Occipital lobe (tissue), 2 donors: ENCODE results near the gene NR2F2. TPM values are rescaled to one million over a fixed set of nuclear protein-coding genes. Genes with fewer than 3 reads are reported as not detected.

Experiments used
- DNase-seq: peaks from one replicate; lab custom pipeline; 2025; lab: John Stamatoyannopoulos, UW
- total RNA-seq: library from RNA; depleted of rRNA; stranded (reverse); fragments of >200 nt; gene quantifications from one replicate; pipeline ENCODE4 v1.2.3, GENCODE V29; 2014

Gene NR2F2
- total RNA-seq, result 4.1 TPM

DNA sequence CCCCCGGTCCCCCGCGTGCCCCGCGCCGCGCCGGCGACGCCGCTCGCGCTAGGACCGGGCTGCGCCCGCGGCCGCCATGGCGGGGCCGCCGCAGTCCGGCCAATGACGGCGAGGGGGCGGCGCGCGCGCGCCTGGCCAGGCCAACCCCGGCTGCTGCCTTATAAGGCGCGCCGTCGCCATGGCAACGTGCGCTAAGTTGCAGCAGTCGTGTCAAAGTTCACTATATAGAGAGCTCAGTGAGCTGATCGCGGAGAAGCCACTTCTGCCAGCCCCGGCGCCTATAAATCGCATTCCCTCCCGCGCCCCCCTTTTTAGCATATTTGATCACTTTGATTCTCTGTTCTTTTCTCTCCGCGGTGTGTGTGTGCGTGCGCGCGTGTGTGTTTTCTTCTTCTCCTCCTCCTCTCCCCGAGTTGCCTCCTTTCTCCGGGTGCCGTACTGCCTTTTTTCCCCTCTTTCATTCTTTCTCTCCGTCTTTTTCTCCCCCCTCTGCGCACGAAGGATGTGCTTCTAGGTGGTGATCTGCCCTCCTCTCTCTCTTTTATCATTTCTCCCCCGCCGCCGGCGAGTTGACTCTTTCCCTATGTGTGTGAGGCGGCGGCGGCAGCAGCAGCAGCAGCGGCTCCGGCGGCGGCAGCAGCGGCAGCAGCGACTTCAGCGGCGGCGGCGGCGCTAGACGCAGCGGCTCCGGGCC is at the start of gene NR2F2:
NR2F2 (plus strand) TSS at position 251 of the 694 bp plus-strand sequence. CDS start 1,406 bp downstream, outside the sequence.
- peak; percentile 69 for DNase-seq

DNA sequence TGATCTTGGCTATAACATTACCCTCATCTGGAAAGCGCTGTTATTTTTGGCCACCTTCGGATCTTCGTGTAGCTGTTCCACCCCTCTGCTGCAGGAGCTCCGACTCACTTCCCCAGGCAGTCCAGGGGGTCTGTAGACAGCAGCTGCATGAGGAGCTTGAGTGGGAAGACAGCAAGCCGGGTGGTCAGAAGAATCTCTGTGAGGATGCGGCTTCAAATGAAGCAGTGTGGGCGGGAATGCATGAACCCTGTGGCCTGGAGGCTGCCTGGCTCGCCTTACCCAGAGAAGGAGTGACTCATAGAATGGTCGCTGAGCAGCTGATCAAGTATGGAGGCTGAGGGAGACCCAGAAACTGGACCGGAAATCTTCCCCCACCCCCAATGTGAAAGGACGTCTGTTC is 45.2 kb upstream of the NR2F2 start:
- DNase-seq, result no peak

DNA sequence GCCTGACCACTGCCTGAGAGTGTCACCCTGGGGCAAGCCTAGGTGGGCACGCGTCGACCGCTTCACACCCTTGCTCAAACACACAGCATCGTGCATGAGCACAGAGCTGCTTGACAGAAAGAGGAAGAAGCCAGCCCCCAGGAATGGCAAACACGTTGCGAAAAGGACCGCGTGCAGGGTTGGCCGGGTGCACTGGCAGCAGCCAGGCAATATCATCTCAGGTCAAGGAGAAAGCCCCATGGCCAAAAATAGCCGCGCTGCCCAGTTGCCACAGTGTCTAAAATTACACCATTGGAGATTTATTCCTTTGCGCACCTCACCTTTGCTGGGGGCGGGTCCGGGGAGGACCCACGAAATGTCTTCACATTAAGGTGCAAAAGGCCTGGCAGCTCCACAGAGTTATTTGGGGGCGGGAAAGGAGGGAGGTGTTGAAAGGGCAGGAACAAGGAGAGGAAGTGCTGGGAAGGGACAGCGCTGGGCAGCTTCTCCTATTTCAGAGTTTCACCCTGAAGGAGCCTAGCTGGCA is 44.7 kb upstream of the NR2F2 start:
- DNase-seq, result no peak

DNA sequence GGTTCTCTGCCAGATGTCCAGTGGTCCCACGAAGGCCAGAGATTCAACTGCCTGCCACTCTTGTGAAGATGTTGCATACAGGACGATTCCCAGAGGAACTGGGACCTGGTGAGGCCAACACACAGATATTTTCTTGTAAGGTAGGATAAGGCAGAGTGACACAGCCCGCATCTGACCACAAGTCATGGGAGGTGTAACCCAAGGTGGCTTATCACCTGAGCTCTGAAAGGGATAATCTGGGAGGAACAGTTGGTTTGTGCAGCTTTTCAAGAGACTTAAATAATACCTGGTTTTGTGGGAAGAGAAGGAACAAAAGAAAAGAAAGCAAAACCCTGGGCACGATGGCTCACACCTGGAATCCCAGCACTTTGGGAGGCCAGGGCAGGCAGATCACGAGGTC is 39.8 kb upstream of the NR2F2 start:
- DNase-seq, result no peak

DNA sequence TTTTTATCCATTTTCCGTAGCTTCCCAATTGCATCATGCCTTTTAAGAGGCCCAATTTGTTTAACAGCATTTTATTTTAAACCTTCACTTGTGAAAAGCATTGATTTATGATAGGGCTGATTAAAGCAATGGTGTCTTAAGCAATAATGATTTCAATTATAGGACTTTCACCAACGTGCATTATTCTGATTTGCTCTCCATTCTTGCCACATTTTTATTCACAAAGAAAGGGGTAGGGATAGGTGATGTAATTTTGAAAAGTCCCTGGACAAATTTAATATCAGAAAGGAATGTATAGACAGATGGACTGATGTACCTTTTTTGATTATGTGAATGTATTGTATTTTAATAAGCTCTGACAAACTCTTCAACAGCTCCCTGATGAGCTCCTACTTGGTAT is 37.9 kb upstream of the NR2F2 start:
- no peak for DNase-seq

DNA sequence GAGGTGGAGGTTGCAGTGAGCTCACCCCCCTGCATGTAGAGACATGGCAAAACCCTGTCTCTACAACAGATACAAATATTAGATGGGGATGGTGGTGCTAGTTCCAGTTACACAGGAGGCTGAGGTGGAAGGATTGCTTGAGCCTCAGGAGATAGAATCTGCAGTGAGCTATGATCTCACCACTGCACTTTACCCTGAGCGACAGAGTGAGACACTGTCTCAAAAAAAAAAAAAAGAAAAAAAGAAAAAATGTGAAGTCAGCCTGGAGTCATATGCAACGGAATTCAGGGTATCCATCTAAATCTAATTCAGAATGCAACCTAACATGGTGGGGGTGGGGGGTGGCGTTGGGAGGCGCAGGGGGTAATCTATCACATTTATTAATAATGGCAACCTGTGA is 37.1 kb upstream of the NR2F2 start:
- DNase-seq, result no peak

DNA sequence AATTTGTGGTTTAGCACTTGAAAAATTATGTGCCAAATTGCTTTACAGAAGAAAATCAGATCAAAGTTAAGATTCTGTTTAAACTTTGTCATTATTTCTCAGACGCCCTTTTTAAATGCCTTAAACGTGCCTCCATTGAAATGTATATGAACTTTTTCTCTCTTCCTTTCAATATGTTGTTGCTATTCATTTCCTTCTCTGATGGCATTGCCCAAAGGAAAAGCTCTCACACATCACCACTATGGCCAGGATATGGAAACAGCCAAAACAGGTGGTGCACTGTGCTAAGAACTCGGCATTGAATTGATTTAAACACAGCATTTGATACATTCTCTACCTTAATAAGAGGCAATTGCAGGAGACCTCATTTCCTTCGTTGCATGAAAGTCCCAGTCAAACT is 35.7 kb upstream of the NR2F2 start:
- DNase-seq, result no peak

DNA sequence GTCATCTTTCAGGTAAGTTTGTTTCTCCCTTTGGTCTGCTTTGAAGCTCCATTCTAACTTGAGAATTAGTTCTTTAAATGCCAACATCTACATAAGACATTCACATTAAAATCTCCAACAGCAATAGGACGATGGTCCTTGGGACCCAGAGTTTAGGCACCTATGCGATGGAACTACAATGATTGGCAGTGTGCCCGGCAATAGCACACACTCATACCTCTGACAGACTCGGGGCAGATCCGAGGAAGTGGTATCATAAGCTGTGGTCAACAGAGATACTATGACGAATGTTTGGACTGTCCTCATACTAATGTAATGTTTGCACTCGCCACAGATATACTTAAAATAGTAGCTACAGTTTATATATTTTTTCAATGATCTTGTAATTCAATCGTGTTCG is 34.2 kb upstream of the NR2F2 start:
- DNase-seq, result no peak

DNA sequence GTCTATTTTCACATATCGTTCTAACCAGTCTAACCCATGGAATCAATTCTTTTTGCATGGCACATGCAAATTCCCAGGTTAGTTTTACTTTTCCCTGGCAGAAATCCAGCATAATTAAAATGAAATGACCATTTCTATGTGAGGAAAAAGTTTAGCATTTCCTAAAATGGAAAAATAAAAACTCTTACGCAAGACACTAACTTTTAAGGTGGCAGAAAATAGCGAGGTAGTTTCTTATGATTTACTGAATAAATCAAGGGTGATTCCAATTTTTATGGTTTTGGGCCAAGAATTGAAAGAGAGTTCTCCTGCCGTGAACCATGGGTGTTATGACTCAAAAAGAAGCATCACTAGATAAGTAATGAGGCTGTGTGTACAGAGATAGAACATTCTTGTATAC is 32.7 kb upstream of the NR2F2 start:
- no peak for DNase-seq

DNA sequence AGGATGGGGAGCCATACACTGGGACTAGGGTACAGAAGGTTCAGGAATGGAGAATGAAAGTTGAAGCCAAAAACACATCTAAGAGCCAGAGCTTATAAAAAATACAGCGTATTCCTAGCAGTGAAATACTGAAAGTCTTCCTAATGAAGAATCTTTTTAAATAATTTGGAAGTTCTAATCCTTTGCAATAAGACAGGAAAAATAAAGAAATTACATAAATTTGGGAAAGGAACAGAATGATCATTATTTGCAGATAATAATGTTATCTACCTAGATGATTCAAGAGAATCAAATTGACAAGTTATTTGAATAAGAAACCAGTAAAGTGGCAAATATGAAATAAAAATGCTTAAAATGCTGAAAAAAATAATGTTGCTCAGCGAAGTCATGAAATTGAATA is 32.3 kb upstream of the NR2F2 start:
- no peak for DNase-seq

DNA sequence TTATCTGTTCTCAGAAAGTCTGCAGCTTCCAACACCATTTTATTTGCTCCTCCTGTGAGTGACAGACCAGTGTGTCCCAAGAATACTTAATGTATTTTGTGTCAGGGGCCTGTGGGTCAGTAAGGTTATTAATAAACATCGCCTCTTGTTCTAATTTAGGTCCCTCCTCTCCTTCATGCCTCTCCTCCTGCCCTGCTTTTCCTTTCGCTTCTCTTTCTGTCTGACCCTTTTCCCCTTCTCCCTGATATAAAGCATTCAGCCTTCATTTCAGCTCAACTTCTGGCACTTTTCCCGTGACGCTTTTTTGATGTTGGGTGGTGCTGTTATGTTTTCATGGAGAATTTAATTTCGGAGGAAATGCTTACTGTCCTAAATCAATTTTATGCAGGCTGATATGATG is 29.7 kb upstream of the NR2F2 start:
- DNase-seq, result no peak

DNA sequence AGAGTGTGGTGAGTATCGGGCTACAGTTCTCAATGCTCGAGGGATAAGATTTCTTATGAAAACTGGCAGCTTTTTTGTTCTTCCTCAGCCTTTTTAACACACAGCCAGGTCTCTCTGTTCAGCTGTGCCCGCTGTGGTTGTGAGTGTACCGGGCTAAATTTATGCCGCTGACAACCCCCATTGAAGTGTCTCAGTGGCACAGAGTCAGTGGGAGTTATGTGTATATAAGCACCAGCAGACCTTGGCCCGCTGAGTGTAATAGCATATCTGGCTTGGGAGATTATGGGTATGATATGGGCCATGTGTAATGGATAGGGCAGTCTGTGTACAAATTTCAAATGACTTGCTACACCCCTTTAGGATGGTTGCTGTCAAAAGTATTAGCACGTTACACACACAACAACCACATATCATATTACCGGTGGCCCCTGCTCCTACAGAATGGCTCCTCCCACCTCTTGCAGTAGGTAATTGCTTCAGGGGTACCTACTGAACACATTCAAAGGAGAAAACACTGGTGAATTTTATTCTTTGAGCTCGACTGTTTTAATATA is 26.9 kb upstream of the NR2F2 start:
- DNase-seq, result no peak

DNA sequence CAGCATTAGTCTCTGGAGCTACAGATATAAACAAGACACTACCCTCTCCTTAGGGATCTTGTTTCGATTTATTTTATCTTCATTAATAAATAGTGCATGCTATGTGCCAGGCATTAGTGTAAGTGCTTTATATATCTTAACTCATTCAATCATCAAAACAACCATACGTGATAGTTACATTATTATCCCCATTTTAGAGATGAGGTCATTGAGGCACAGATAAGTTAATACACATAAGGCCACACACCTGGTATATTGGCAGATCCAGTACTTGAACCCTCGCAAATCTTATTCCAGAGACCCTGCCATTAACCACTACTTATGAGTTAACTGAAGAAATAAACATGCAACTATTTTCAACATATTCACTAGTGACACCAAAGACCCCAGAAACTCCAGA is 25.7 kb upstream of the NR2F2 start:
- DNase-seq, result no peak

DNA sequence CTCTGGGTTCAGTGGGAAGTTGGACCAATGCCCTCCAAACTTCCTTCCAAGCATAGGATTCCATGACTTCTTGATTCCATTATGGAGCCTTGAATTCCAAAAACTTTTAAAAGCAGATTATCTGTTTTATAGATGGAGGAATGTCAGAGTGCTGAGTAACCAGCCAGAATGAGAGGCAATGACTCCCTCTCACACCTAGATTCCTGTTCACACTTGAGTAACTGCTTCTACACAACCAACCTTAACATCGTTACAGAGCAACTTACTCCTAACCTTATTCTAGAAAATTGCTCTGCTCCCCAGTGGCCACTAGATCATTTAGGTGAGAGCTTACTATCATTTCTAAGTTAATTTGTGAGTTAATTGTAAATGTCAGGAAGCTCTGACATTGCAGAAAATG is 24.2 kb upstream of the NR2F2 start:
- DNase-seq, result no peak

DNA sequence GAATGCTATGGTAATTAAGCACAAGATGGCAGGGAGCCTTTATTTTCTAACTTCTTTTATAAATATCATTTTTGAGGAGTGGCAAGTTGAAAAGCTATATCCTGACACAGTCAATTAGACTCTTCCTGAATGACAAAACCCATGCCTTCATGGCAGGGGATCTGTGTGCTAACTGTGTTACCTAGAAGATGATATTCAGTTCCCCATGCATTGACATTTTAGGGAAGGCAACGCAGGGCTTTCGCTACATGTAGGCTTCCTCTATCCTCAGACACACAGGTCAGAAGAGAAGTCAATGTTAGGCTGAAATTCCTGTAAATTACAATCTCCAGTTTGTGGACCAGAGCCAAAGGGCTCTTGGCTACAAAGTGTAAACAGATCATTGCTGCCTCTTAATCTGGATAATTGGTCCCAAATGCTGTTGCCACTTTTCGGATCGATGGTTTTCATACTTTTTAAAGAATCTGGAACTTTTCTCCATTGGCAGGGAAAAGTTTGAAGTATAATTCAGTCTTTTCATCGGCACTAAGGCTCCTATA is 22.6 kb upstream of the NR2F2 start:
- DNase-seq, result no peak

DNA sequence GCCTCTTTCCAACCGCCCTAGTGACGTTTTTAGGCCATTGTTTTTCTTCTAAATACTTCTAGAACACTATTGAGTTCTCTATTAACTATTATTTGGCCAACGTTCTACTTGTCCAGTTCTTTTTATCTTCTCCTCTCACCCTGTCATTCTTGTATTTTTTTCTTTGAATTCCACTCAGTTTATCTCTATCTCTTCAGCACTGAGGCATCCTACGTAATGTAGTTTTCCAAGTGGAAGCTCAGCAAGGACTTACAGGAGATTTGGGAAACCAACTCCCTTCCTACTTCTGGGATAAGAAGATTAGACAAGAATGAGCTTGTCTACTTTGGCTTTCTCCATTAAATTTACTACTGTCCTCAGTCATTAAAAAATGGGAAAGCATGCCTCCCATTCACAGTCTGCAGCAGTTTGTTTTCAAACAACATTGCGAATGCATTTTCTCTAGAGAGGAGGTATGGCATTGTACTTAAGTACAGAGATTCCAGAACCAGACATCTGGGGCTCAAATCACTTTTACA is 21.3 kb upstream of the NR2F2 start:
- no peak for DNase-seq

DNA sequence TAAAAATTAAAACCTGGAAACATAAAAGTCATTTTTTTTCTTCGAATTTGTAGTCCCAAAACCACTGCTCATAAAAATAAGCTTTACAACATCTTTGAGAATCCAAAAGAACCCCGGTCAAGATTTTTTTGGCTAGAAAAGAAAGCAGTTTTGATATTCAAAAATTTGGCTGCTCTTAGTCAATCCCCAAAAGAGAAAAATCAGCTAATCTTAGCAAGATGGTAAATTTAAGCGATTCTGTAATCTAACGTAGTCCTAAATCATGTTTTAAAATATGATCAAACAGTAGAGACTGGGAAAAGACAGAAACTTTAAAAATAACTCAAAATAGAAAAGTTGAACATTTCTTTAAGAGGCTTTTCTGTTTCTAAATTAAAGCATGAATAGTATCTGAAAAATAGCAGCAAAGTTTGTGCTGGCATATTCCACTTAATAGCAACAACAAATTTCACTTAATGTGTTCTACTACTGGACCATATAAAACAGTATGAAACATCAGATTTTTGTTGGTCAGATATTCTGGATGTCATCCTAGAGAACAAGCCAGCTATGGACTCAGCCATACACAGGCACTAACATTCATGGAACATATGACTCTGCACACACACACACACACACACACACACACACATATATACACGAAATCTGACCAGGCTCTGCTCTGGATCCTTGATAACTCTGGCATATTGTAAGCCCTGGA is 19.1 kb upstream of the NR2F2 start:
- DNase-seq, result no peak

DNA sequence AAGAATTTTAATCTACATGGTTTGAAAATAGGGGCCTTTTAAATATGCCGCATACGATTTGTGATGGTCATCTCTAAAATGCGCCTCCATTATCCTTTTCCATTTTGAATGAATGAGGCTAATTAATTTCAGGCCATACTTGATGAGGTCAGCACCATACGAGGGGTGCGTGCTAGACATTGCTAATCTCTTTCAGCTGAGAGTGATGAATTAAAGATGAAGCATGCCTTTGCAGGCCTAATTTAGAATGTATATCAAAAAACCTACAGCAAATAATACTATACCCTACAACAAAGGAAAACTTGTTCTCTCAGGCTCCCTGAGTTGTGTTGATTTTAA is 18.6 kb upstream of the NR2F2 start:
- DNase-seq, result no peak

DNA sequence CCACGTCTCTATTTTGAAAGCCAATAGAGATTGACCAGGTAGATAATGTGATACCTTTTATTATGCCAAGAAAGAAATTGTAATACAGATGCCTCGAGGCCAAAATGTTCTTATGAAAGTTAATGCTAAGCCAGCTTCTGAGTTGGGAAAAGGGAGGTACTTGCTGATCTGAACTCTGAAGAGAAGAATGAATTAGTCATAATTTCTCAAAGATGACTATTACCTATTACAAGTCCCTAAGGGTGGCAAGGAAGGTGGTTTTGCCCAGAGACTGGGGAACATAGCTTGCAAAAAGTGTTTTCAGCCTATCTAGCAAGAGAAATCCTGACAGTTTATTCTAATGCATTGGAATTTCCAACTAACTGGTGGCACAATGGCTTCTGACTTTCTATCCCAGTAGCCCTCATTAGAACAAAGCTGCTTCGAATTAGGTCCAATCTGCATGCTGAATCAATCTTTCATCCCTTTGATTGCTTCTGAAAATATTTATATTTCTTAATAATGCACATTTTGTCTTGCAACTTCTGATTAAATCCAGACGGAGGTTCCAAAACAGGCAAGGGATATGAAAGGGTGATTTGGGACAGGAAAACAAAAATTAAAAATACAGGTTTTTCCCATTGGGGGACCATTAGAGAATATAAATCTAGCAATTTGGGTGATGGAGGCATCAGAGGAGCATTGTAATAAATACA is 17.7 kb upstream of the NR2F2 start:
- DNase-seq, result no peak

DNA sequence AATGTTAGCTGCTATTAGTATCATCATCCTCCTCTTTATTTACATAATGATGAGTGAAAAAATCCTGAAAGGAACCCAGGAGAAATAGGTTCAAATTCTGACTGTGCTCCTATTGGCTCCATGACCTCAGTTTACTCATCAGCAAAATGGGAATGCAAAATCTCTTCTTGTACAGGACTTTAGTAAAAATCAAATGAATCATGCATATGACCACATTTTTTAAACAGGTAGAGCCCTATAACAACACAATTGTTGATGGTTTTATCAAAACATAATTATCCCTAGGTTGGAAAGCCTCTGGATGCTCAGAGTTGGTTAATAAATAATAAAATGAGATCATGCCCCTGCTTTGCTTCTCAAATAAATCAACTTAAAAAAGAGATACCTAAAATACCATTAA is 16.0 kb upstream of the NR2F2 start:
- DNase-seq, result no peak

DNA sequence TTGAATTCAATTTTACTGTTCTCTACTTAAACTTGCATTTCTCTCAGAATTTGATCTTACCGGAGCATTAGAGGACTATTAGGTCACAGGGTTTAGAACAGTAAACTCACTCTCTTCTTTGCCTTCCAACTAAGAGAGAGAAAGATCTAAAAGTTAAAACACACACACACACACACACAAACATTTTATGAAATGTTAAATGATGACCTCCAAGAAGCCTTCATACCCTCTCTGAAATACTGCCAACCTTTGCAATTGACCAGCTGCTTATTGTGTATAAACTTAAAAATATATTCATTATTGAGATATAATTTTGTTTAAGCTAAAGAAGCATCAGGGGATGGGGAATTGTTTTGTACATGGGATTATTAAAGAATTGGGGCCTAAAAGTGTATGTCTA is 15.5 kb upstream of the NR2F2 start:
- DNase-seq, result no peak
